Frontal cortex (tissue), 4 donors: ENCODE measurements around the gene BNC2. TPM values are rescaled to one million over a fixed set of nuclear protein-coding genes. Genes with fewer than 3 reads are reported as not detected.

Experiments used
- DNase-seq, 2 donors: peaks; one replicate each; pipeline ENCODE4 v3.0.0; 2012; ENCODE audit warnings: low spot score in 2 of 2
- FAIRE-seq: peaks from 2 replicates; lab custom pipeline; 2012; peaks lifted over from hg19 to GRCh38; lab: Jason Lieb, UNC
- small RNA-seq: library from RNA; depleted of rRNA; stranded (forward); fragments of <200 nt; gene quantifications from one replicate; pipeline ENCODE3, GENCODE V24; 2014
- total RNA-seq: library from RNA; depleted of rRNA; stranded (reverse); fragments of >200 nt; gene quantifications from one replicate; pipeline ENCODE4 v1.2.3, GENCODE V29; 2014
- donor health status: control.
- donor health status: control.
- donor health status: control.

The BNC2 gene
- total RNA-seq, 1 donor from 2014 or later: 1.6 TPM

- FAIRE-seq (no peak), DNase-seq (no peak)
Measured at GRCh38 chr9:16369427-16369826, 501.0 kb downstream of the BNC2 start.

DNA sequence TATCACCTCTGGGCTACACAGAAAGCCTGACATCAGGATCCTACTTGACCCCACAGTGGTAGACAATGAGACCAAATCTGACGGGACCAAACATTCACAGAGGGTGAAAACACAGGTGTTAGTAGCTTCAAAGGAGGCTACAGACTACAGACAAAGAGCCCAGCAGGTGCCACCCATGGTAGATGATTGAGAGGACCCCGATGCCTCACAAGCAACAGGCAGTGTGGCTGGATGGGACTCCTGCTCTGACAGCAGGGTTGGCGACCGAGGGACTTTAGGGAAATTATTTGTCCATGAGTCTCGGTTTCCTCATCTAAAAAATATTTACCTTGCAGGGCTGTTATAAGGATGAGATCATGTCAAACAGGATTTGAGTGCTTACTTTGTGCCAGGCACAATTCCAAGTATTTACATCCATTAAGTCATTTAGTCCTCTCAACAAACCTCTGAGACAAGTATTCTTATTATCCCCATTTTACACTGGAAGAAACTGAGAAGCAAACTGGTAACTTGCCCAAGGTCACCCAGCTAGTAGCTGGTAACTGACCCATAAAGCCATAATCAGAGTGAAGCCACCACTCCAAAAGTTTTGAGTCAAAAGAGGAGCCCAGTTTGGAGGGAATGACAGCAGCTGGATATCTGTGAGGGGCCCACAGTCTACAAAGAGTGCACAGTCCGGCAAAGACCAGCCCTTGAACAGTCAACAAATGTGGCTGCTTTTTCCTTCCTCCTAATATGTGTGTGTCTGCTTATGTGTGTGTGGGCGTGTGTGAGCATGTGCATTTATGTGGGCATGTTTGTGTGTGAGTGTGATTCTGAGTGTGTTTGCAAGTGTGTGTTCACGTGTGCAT, 502.0 kb downstream of the BNC2 start:
- FAIRE-seq: no peak

DNA sequence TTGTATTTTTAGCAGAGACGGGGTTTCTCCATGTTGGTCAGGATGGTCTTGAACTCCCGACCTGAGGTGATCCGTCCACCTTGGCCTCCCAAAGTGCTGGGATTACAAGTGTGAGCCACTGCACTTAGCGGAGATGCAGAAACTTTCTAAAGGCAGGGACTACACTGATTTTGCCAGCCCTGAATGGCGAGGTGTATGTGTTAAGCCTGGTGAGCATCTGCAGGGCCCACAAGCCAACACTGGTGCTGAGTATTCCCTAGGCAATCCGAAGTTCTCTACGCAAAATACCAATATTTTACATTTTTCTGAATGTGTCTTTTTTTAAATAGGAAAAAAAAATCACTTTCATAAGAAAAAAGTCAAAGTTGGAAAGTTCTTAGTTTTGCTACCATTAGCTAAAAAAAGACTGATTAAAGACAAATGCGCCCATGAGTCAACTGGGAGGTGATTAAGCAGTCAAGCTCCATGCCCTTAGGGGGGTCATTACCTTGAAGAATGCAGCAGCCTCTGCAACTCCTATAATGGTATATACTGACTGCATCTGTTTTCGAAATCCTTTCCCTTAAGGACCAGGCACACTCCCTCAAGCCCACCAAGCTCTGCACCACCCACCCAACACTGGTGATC, 502.8 kb downstream of the BNC2 start:
- no peak for DNase-seq
- no peak for FAIRE-seq

More for the DNA sequence above, 502.0 kb downstream of the BNC2 start:
- no peak for DNase-seq

GRCh38 chr9:16364347-16364746, 506.1 kb downstream of the BNC2 start:
- DNase-seq: no peak
- no peak for FAIRE-seq

GRCh38 chr9:16363916-16364315, 506.6 kb downstream of the BNC2 start:
- FAIRE-seq (no peak), DNase-seq (no peak)

DNA sequence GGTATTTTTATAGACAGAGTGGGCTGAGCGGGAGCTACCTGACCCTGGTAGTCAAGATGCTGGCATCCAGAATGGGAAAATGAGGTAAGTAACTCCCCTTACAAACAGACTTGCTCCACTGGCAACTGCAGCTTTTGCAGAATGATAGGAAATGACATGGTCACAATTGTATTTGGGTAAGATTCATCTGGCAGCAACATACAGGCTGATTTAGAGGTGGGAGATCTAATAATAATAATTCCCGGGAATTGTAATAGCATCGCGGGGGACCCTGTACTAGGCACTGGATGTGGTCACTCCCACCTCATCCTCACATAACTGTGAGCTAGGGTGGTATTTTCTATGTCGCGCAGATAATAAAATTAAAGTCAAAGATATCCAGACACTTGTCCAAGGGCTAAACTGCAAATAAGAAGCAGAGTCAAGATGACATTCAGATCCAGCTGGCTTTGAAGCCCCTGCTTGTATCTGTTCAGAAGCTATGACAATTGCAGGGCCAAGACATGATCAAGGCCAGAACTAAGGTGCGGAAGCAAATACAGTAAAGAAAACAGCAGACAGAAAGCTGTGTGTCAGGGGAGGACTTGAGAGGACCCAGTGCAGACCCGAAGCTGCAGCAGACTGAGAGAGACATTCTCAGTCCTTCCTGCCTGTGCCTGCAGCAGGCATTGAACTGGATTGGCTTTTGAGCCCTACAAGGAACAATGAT, 507.2 kb downstream of the BNC2 start:
- FAIRE-seq (no peak), DNase-seq (no peak)

DNA sequence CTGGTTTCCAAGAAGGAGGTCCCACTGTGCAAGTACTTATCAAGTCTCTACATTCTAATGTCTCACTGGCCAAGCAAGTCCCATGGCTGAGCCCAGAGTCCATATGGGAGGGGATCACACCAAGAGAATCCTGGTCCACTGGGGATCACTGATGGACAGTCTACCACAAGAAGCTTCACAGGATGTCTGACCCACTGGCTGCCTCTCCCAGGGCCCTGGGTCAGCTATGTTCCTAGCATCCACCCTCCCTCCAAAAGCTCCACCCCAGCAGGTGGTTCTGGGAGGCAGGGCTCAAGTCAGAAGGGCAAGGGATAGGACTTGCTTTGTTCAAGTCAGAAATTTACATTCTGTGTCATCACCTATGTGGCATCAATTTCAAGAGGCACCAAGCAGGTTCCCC, 508.5 kb downstream of the BNC2 start:
- no peak for FAIRE-seq
- DNase-seq: no peak

GRCh38 chr9:16361118-16361517, 509.4 kb downstream of the BNC2 start:
- no peak for DNase-seq
- FAIRE-seq: no peak

DNA sequence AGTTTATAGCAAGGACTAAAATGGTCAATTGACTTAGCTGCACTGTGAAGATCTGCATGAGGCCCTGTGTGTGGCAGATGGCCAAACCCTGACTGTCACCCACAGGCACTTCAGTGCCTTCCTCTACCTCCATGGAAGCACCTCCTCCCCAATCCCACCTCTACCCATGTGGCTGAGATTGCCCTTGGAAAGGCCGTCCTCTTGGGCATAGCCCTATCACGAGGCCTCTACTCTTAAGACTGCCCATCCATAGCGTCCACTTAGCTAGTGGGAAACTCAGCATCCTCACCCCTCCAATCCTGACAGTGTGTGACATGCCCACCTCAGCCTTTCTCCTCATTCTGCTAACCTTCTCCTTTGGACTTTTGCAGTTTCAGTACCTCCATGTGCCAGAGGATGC, 510.2 kb downstream of the BNC2 start:
- FAIRE-seq: no peak
- no peak for DNase-seq

Small RNA genes within 50 kb of the gene (small RNA-seq; reads per million reads assigned to genes)
- gene LSM1P1: not detected
